H1 (cell line): ENCODE measurements around the gene NFASC.

Experiments used
- CHD2 ChIP-seq: IDR thresholded peaks from 2 replicates; pipeline ENCODE4 v1.6.1; 2012; ENCODE audit warnings: low read length, improper control_type of control experiment
- CTCF ChIP-seq, 3 experiments: IDR thresholded peaks; 1 replicate in 2 of 3; 2 replicates in 1 of 3; pipeline versions ENCODE4 v1.5.1 to v1.6.1; 2011; ENCODE audit warnings: low read length in 3 of 3, mild to moderate bottlenecking in 3 of 3, inconsistent platforms in 2 of 3, low read depth in 1 of 3, moderate library complexity in 1 of 3; ENCODE audit not compliant: insufficient read depth in 1 of 3; ENCODE audit errors: control extremely low read depth in 1 of 3
- SIN3A ChIP-seq, 2 experiments: IDR thresholded peaks in 1 of 2; conservative IDR thresholded peaks in 1 of 2; 2 replicates each; pipeline ENCODE4 v1.6.1; 2011 to 2012; ENCODE audit warnings: low read length in 2 of 2, improper control_type of control experiment in 1 of 2, low read depth in 1 of 2, mild to moderate bottlenecking in 1 of 2
- SP2 ChIP-seq: IDR thresholded peaks from 2 replicates; pipeline ENCODE4 v1.6.1; 2012; ENCODE audit warnings: mild to moderate bottlenecking, low read length, inconsistent platforms
- USF2 ChIP-seq: IDR thresholded peaks from 2 replicates; pipeline ENCODE4 v1.6.1; 2011; ENCODE audit warnings: low read length, improper control_type of control experiment

GRCh38 chr1:204821924-204822323, 48.7 kb upstream of the NFASC start:
- no peak for TF ChIP-seq USF2
- TF ChIP-seq CHD2, result no peak
- no peak for TF ChIP-seq SP2
- no peak for TF ChIP-seq CTCF (IDR thresholded peaks at IDR 0.05; ENCODE audit: control extremely low read depth in 1 of 3, insufficient read depth in 1 of 3, low read depth in 1 of 3, low read length in 3 of 3)
- no peak for TF ChIP-seq SIN3A (conservative IDR thresholded peaks at IDR 0.05 in 1 of 2, IDR thresholded peaks at IDR 0.05 in 1 of 2; ENCODE audit: low read depth in 1 of 2, low read length in 2 of 2)
